ENCODE measurements around the gene KCNH8. TPM values are rescaled to one million over a fixed set of nuclear protein-coding genes. Genes with fewer than 3 reads are reported as not detected.

KCNH8 gene
- total and polyA plus RNA-seq, 4 donors, result 0.02 to 0.08 (median 0.05) TPM; not detected in 1

DNA sequence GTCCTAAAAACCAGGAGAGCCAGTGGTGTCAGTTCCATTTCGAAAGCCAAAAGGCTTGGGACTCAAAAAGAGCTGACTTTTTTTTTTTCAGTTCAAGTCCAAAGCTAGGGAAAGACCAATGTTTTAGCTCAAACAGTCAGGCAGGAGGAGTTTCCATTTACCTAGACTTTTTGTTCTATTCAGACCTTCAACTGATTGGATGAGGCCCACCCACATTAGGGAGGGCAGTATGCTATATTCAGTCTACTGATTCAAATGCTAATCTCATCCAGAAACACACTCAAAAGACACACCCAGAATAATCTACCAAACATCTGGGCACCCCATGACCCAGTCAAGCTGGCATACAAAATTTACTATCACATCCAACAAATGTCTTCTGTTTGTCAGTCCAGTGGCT lies 374.0 kb downstream of the KCNH8 start:
- 88% methylated on average over 1 of the region's 1 CpG for WGBS
- DNase-seq (ENCODE audit: low spot score), result no peak
- TF ChIP-seq NR2F2 (IDR thresholded peaks at IDR 0.05), result no peak
- Histone ChIP-seq H3K9me3 (ENCODE audit: control insufficient read depth in 4 of 4, low read length in 3 of 4) (no peaks in the 10 kb centered on the region), H3K27ac (ENCODE audit: low read depth in 1 of 2, low read length in 2 of 2) (no peak overlapping the region), H3K4me3 (ENCODE audit: low read depth in 1 of 3, low read length in 3 of 3) (no peak overlapping the region), H3K4me1 (ENCODE audit: control insufficient read depth in 4 of 4, insufficient read depth in 4 of 4, low read length in 3 of 4) (no peaks in the 10 kb centered on the region), H3K27me3 (ENCODE audit: control insufficient read depth in 4 of 4, insufficient read depth in 4 of 4, low read length in 3 of 4) (no peaks in the 10 kb centered on the region), H3K9ac (ENCODE audit: low read depth in 1 of 2, low read length in 2 of 2) (no peak overlapping the region), H3K36me3 (ENCODE audit: control insufficient read depth in 4 of 4, insufficient read depth in 3 of 4, low read depth in 1 of 4, low read length in 3 of 4) (no peaks in the 10 kb centered on the region)

- Histone ChIP-seq H3K4me1 (ENCODE audit: control insufficient read depth in 4 of 4, insufficient read depth in 4 of 4, low read length in 3 of 4) (no peaks in the 10 kb centered on the region), H3K4me3 (ENCODE audit: low read depth in 1 of 3, low read length in 3 of 3) (no peak overlapping the region), H3K27ac (ENCODE audit: low read depth in 1 of 2, low read length in 2 of 2) (no peak overlapping the region), H3K9me3 (ENCODE audit: control insufficient read depth in 4 of 4, low read length in 3 of 4) (no peaks in the 10 kb centered on the region), H3K27me3 (ENCODE audit: control insufficient read depth in 4 of 4, insufficient read depth in 4 of 4, low read length in 3 of 4) (no peaks in the 10 kb centered on the region), H3K9ac (ENCODE audit: low read depth in 1 of 2, low read length in 2 of 2) (no peak overlapping the region), H3K36me3 (ENCODE audit: control insufficient read depth in 4 of 4, insufficient read depth in 3 of 4, low read depth in 1 of 4, low read length in 3 of 4) (no peaks in the 10 kb centered on the region)
- TF ChIP-seq, protein P1, sequence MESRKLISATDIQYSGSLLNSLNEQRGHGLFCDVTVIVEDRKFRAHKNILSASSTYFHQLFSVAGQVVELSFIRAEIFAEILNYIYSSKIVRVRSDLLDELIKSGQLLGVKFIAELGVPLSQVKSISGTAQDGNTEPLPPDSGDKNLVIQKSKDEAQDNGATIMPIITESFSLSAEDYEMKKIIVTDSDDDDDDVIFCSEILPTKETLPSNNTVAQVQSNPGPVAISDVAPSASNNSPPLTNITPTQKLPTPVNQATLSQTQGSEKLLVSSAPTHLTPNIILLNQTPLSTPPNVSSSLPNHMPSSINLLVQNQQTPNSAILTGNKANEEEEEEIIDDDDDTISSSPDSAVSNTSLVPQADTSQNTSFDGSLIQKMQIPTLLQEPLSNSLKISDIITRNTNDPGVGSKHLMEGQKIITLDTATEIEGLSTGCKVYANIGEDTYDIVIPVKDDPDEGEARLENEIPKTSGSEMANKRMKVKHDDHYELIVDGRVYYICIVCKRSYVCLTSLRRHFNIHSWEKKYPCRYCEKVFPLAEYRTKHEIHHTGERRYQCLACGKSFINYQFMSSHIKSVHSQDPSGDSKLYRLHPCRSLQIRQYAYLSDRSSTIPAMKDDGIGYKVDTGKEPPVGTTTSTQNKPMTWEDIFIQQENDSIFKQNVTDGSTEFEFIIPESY (IDR thresholded peaks at IDR 0.05), result no peak
- no peak for TF ChIP-seq TAF1 (conservative IDR thresholded peaks at IDR 0.05)
- no peak for TF ChIP-seq SP1 (IDR thresholded peaks at IDR 0.05)
- no peak for TF ChIP-seq FOXA2 (IDR thresholded peaks at IDR 0.05)
- no peak for TF ChIP-seq NR2F2 (IDR thresholded peaks at IDR 0.05)
- no peak for TF ChIP-seq EGR1 (IDR thresholded peaks at IDR 0.05; ENCODE audit: low read depth in 2 of 2)
- TF ChIP-seq, protein P2, sequence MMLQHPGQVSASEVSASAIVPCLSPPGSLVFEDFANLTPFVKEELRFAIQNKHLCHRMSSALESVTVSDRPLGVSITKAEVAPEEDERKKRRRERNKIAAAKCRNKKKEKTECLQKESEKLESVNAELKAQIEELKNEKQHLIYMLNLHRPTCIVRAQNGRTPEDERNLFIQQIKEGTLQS (IDR thresholded peaks at IDR 0.05), result no peak
- no peak for TF ChIP-seq RAD21 (IDR thresholded peaks at IDR 0.05)
- no peak for TF ChIP-seq FOXA1 (IDR thresholded peaks at IDR 0.05)
- no peak for TF ChIP-seq HNF4G (IDR thresholded peaks at IDR 0.05)
- TF ChIP-seq RXRA (IDR thresholded peaks at IDR 0.05), result no peak
- WGBS, result 56% methylated on average over 3 of the region's 3 CpGs
- no peak for DNase-seq (ENCODE audit: low spot score)
Measured at GRCh38 chr3:19526071-19526470, 377.8 kb downstream of the KCNH8 start.

DNA sequence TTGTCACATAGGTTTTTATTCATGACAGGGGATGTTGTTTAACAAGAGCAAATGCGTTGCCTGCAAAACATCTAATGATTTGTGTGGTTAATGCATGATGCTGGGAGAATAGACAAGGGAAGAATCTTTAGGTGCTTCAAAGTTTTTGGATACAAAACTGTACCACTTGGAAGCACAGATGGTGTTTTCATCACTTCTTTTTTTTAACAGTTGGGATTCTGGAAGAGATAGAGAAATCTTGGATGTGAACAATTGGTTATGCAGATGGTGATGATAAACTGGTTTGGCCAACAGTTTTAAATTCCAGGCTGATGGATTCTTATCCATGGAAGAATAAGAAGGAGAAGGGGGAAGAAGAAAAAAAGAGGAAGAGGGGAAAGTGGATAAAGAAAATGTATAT lies 379.4 kb downstream of the KCNH8 start:
- Histone ChIP-seq H3K9me3 (ENCODE audit: control insufficient read depth in 4 of 4, low read length in 3 of 4) (no peaks in the 10 kb centered on the region), H3K36me3 (ENCODE audit: control insufficient read depth in 4 of 4, insufficient read depth in 3 of 4, low read depth in 1 of 4, low read length in 3 of 4) (no peaks in the 10 kb centered on the region), H3K27ac (ENCODE audit: low read depth in 1 of 2, low read length in 2 of 2) (no peak overlapping the region), H3K4me3 (ENCODE audit: low read depth in 1 of 3, low read length in 3 of 3) (no peak overlapping the region), H3K27me3 (ENCODE audit: control insufficient read depth in 4 of 4, insufficient read depth in 4 of 4, low read length in 3 of 4) (no peaks in the 10 kb centered on the region), H3K9ac (ENCODE audit: low read depth in 1 of 2, low read length in 2 of 2) (no peak overlapping the region), H3K4me1 (ENCODE audit: control insufficient read depth in 4 of 4, insufficient read depth in 4 of 4, low read length in 3 of 4) (no peaks in the 10 kb centered on the region)
- WGBS, result 83% methylated on average over 1 of the region's 1 CpG
- DNase-seq (ENCODE audit: low spot score), result no peak
- no peak for TF ChIP-seq EGR1 (IDR thresholded peaks at IDR 0.05; ENCODE audit: low read depth in 2 of 2)
- TF ChIP-seq, protein P1 (IDR thresholded peaks at IDR 0.05), result no peak
- no peak for TF ChIP-seq NR2F2 (IDR thresholded peaks at IDR 0.05)
- no peak for TF ChIP-seq RAD21 (IDR thresholded peaks at IDR 0.05)
- TF ChIP-seq YY1 (IDR thresholded peaks at IDR 0.05), result no peak
- TF ChIP-seq, protein P2 (IDR thresholded peaks at IDR 0.05), result no peak
- no peak for TF ChIP-seq JUND (IDR thresholded peaks at IDR 0.05)
- no peak for TF ChIP-seq REST (IDR thresholded peaks at IDR 0.05)
- no peak for TF ChIP-seq HNF4A (conservative IDR thresholded peaks at IDR 0.05)
- no peak for TF ChIP-seq CTCF (IDR thresholded peaks at IDR 0.05; ENCODE audit: low read depth, low read length, missing input control)
- TF ChIP-seq SP1 (IDR thresholded peaks at IDR 0.05), result no peak
